CD14-positive monocyte (primary cell): ENCODE data around the gene SLC8A2. TPM values are rescaled to one million over a fixed set of nuclear protein-coding genes. Genes with fewer than 3 reads are reported as not detected.

Experiments used
- DNase-seq, 3 donors: peaks; one replicate each; pipeline ENCODE4 v3.0.0-alpha.2; 2011 to 2022
- H2AFZ ChIP-seq: 2 replicates; pipeline ENCODE4 v1.6.0; 2012; ENCODE audit warnings: mild to moderate bottlenecking, low read depth, low read length, inconsistent platforms; ENCODE audit not compliant: insufficient read depth, poor library complexity, severe bottlenecking
- H3K27ac ChIP-seq, 2 donors: 1 replicate in 1 of 2; 2 replicates in 1 of 2; pipeline ENCODE4 v1.5.1; 2012 to 2013; ENCODE audit warnings: low read length in 2 of 2, control low read depth in 1 of 2, inconsistent platforms in 1 of 2, low read depth in 1 of 2, mild to moderate bottlenecking in 1 of 2
- H3K27me3 ChIP-seq, 2 donors: one replicate each; pipeline versions ENCODE4 v1.6.0 to v1.6.1; 2011 to 2013; ENCODE audit warnings: low read length in 2 of 2; ENCODE audit not compliant: control insufficient read depth in 2 of 2, insufficient read depth in 2 of 2
- H3K36me3 ChIP-seq, 2 donors: replicated peaks in 1 of 2; 1 replicate in 1 of 2; 2 replicates in 1 of 2; pipeline versions ENCODE4 v1.5.1 to v1.6.1; 2012 to 2013; ENCODE audit warnings: low read length in 2 of 2, control low read depth in 1 of 2, inconsistent platforms in 1 of 2, mild to moderate bottlenecking in 1 of 2; ENCODE audit not compliant: insufficient read depth in 2 of 2, control insufficient read depth in 1 of 2
- H3K4me1 ChIP-seq, 2 donors: 1 replicate in 1 of 2; 2 replicates in 1 of 2; pipeline versions ENCODE4 v1.5.1 to v1.6.1; 2012 to 2013; ENCODE audit warnings: low read length in 2 of 2, control low read depth in 1 of 2, inconsistent platforms in 1 of 2, mild to moderate bottlenecking in 1 of 2, moderate library complexity in 1 of 2; ENCODE audit not compliant: insufficient read depth in 2 of 2, control insufficient read depth in 1 of 2
- H3K4me2 ChIP-seq: replicated peaks from 2 replicates; pipeline ENCODE3; 2012; ENCODE audit warnings: low read length, moderate library complexity, mild to moderate bottlenecking; ENCODE audit not compliant: poor library complexity, severe bottlenecking; ENCODE audit errors: extremely low read depth
- H3K4me3 ChIP-seq, 3 experiments: fragments of 200-600 bp in 1 of 3; sonication (generic) in 1 of 3; replicated peaks in 1 of 3; 1 replicate in 2 of 3; 2 replicates in 1 of 3; pipeline ENCODE4 v1.5.1; 2011 to 2013; ENCODE audit warnings: low read length in 3 of 3, mild to moderate bottlenecking in 3 of 3, control low read depth in 2 of 3, low read depth in 2 of 3, inconsistent platforms in 1 of 3, moderate library complexity in 1 of 3
- H3K79me2 ChIP-seq: 2 replicates; pipeline ENCODE4 v1.6.0; 2012; ENCODE audit warnings: mild to moderate bottlenecking, control low read depth, inconsistent platforms, low read length, moderate library complexity; ENCODE audit not compliant: insufficient read depth
- H3K9ac ChIP-seq: 2 replicates; pipeline ENCODE4 v1.6.0; 2017; ENCODE audit warnings: low read length, mild to moderate bottlenecking; ENCODE audit not compliant: insufficient read depth, poor library complexity, severe bottlenecking
- H3K9me3 ChIP-seq, 2 donors: replicated peaks in 1 of 2; 1 replicate in 1 of 2; 2 replicates in 1 of 2; pipeline versions ENCODE4 v1.5.1 to v1.6.1; 2012 to 2013; ENCODE audit warnings: low read length in 2 of 2, control low read depth in 1 of 2; ENCODE audit not compliant: control insufficient read depth in 1 of 2, insufficient read depth in 1 of 2
- H4K20me1 ChIP-seq: 2 replicates; pipeline ENCODE4 v1.6.0; 2012; ENCODE audit warnings: mild to moderate bottlenecking, low read length, control low read depth, moderate library complexity; ENCODE audit not compliant: insufficient read depth
- H3K27ac Mint-ChIP-seq, 7 donors: one replicate each; pipeline ENCODE4 v1.8.0; 2020; ENCODE audit warnings: mild to moderate bottlenecking in 7 of 7, mixed read lengths in 7 of 7, moderate library complexity in 6 of 7, inconsistent platforms in 2 of 7
- H3K27me3 Mint-ChIP-seq, 3 donors: one replicate each; pipeline ENCODE4 v1.8.0; 2021 to 2022; ENCODE audit warnings: low read depth in 3 of 3, mild to moderate bottlenecking in 3 of 3, mixed read lengths in 3 of 3, moderate library complexity in 3 of 3, inconsistent platforms in 1 of 3
- H3K36me3 Mint-ChIP-seq, 2 donors: one replicate each; pipeline ENCODE4 v1.8.0; 2020; ENCODE audit warnings: mixed read lengths in 2 of 2, inconsistent platforms in 1 of 2, mild to moderate bottlenecking in 1 of 2
- H3K4me1 Mint-ChIP-seq: one replicate; pipeline ENCODE4 v1.8.0; 2020; ENCODE audit warnings: mild to moderate bottlenecking, mixed read lengths
- H3K4me3 Mint-ChIP-seq, 2 donors: one replicate each; pipeline ENCODE4 v1.8.0; 2020; ENCODE audit warnings: mild to moderate bottlenecking in 2 of 2, mixed read lengths in 2 of 2, moderate library complexity in 1 of 2
- H3K9me3 Mint-ChIP-seq, 7 donors: one replicate each; pipeline ENCODE4 v1.8.0; 2020 to 2022; ENCODE audit warnings: mixed read lengths in 7 of 7, mild to moderate bottlenecking in 6 of 7, moderate library complexity in 6 of 7, inconsistent platforms in 2 of 7
- WGBS: methylation state at CpG from one replicate; pipeline ENCODE4 v1.1.5; 2013; ENCODE audit warnings: missing lambda C conversion rate; ENCODE audit not compliant: insufficient coverage; 5-methylcytosine and 5-hydroxymethylcytosine counted together
- intact Hi-C, 2 donors: fragments of 100-400 bp; cut with micrococcal nuclease; formaldehyde crosslinking; loops; one replicate each; pipeline versions ENCODE4 v1.15.0 to v1.15.1; 2023
- polyA plus RNA-seq, 3 donors: library from polyadenylated mRNA; depleted of rRNA in 1 of 3; unstranded in 2 of 3; stranded (reverse) in 1 of 3; fragments of 300-500 nt in 2 of 3; fragments of >200 nt in 1 of 3; fragmentation: Illumina TruSeq in 2 of 3; gene quantifications; 1 replicate in 2 of 3; 2 replicates in 1 of 3; pipeline ENCODE4 v1.2.3, GENCODE V29; 2012 to 2021
- TF ChIP-seq, protein P1 (sequence below): fragments of 200-600 bp; IDR thresholded peaks from one replicate; pipeline ENCODE4 v1.8.0; 2022; ENCODE audit warnings: antibody characterized with exemption, mild to moderate bottlenecking

Gene SLC8A2
- polyA plus RNA-seq, 3 donors = not detected

DNA sequence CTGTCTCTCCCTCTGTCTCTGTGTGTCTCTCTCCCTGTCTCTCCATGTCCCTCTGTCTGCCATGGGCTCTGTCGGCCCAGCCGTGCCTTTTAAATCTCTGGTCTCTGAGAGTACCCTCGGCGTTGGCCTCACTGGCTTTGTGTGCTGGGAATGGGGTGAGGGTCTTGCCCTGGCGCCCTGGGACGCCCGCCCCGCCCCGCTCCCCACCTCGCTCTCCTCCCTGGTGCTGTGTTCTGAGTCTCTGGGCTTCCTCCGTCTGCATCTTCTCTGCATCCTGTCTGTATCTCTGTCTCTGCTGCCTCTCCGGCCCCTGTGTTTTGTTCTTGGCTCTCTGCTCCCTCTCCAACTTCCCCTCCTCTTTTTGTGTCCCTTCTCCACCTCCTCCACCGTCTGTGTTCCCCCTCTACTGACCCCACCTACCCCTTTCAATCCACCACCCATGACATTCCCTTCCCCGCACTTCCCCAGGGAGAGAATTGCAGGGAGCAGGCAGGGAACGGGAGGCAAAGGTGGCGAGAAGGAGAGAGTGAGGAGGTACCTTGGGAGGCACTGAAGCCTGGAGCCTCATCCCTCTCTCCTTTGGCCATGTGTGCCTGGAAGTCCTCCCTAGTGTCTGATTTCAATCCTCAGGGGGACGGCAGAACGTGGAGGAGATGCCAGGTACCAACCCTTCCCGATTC lies 48.4 kb downstream of the SLC8A2 start:
- H3K4me3 Mint-ChIP-seq = peak overlapping the region in 1 of 2 donors; percentile 87
- 30% methylated on average over 6 of the region's 19 CpGs for WGBS
- TF ChIP-seq, protein P1, sequence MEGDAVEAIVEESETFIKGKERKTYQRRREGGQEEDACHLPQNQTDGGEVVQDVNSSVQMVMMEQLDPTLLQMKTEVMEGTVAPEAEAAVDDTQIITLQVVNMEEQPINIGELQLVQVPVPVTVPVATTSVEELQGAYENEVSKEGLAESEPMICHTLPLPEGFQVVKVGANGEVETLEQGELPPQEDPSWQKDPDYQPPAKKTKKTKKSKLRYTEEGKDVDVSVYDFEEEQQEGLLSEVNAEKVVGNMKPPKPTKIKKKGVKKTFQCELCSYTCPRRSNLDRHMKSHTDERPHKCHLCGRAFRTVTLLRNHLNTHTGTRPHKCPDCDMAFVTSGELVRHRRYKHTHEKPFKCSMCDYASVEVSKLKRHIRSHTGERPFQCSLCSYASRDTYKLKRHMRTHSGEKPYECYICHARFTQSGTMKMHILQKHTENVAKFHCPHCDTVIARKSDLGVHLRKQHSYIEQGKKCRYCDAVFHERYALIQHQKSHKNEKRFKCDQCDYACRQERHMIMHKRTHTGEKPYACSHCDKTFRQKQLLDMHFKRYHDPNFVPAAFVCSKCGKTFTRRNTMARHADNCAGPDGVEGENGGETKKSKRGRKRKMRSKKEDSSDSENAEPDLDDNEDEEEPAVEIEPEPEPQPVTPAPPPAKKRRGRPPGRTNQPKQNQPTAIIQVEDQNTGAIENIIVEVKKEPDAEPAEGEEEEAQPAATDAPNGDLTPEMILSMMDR = no peak
- H3K9me3 Mint-ChIP-seq = peaks cover 0 to 14% (median 9%) of the 10 kb centered on the region in 7 donors
- Histone ChIP-seq H3K4me3 (no peak overlapping the region), H3K27ac (no peak overlapping the region), H2AFZ (no peak overlapping the region), H3K36me3 (no peaks in the 10 kb centered on the region), H3K9me3 (peaks cover 3 to 33% of the 10 kb centered on the region in 2 donors), H3K27me3 (peaks cover 53 to 90% of the 10 kb centered on the region in 2 donors), H3K4me1 (peaks cover 6 to 15% of the 10 kb centered on the region in 2 donors), H3K9ac (no peak overlapping the region), H3K79me2 (no peaks in the 10 kb centered on the region), H3K4me2 (no peak overlapping the region), H4K20me1 (no peaks in the 10 kb centered on the region)
- intact Hi-C loops = loop anchor here (10.0 kb wide), 2 partner anchors 139 to 269 kb away; no protein-coding TSS in a partner anchor
- peaks cover 0 to 8% of the 10 kb centered on the region in 2 donors for H3K36me3 Mint-ChIP-seq
- H3K27ac Mint-ChIP-seq = no peak overlapping the region
- DNase-seq = no peak
- peaks cover 6% of the 10 kb centered on the region for H3K4me1 Mint-ChIP-seq
- H3K27me3 Mint-ChIP-seq = peaks cover 74 to 77% (median 76%) of the 10 kb centered on the region in 3 donors

DNA sequence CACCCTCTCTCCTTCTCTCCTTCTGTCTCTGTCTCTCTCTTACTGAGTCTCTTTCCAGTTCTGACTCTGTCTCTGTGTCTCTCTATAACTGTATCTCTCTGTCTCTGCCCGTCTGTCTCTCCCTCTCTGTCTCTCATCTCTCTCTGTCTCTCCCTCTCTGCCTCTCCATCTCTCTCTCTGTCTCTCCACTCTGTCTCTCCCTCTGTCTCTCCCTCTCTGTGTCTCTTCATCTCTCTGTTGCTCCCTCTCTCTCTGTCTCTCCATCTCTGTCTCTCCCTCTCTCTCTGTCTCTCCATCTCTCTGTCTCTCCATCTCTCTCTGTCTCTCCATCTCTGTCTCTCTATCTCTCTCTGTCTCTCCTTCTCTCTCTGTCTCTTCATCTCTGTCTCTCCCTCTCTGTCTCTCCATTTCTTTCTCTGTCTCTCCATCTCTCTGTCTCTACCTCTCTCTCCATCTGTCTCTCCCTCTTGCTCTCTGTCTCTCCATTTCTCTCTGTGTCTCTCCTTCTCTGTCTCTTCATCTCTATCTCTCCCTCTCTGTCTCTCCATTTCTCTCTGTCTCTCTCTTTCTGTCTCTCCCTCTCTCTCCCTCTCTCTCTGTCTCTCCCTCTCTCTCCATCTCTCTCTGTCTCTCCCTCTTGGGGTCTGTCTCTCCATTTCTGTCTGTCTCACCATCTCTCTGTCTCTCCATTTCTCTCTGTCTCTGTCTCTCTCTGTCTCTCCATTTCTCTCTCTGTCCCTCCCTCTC lies 49.1 kb downstream of the SLC8A2 start:
- H3K4me1 Mint-ChIP-seq = peaks cover 13% of the 10 kb centered on the region
- H3K27ac Mint-ChIP-seq = no peak overlapping the region
- no peak overlapping the region for H3K9ac ChIP-seq
- WGBS = 0% methylated on average over 1 of the region's 1 CpG
- peaks cover 61 to 90% of the 10 kb centered on the region in 2 donors for H3K27me3 ChIP-seq
- H3K4me3 ChIP-seq = no peak overlapping the region
- intact Hi-C loops = loop anchor here (10.0 kb wide), 2 partner anchors 138 to 268 kb away; no protein-coding TSS in a partner anchor
- H3K27ac ChIP-seq = no peak overlapping the region
- H3K9me3 Mint-ChIP-seq = peaks cover 0 to 20% (median 10%) of the 10 kb centered on the region in 7 donors
- H3K36me3 ChIP-seq = no peaks in the 10 kb centered on the region
- DNase-seq = no peak
- H2AFZ ChIP-seq = no peak overlapping the region
- peaks cover 82 to 84% (median 84%) of the 10 kb centered on the region in 3 donors for H3K27me3 Mint-ChIP-seq
- H3K4me1 ChIP-seq = peaks cover 0 to 9% of the 10 kb centered on the region in 2 donors
- TF ChIP-seq, protein P1 = no peak
- H3K36me3 Mint-ChIP-seq = peaks cover 0 to 10% of the 10 kb centered on the region in 2 donors
- no peaks in the 10 kb centered on the region for H4K20me1 ChIP-seq
- H3K4me3 Mint-ChIP-seq = peak overlapping the region in 1 of 2 donors; percentile 87
- H3K9me3 ChIP-seq = peaks cover 0 to 40% of the 10 kb centered on the region in 2 donors
- H3K79me2 ChIP-seq = no peaks in the 10 kb centered on the region
- no peak overlapping the region for H3K4me2 ChIP-seq
